SK-N-SH (cell line): ENCODE results near the gene NKX2-2.

Experiments
- EP300 ChIP-seq, 2 experiments: IDR thresholded peaks; 2 replicates each; pipeline versions ENCODE4 v1.4.0 to v1.6.1; 2012; ENCODE audit warnings: borderline replicate concordance in 1 of 2, low read depth in 1 of 2, low read length in 1 of 2
- EZH2phosphoT487 ChIP-seq: fragments of 200-600 bp; sonication (generic); IDR thresholded peaks from 2 replicates; pipeline ENCODE4 v1.6.1; 2017; ENCODE audit warnings: low read depth, mixed run types, mild to moderate bottlenecking, antibody characterized with exemption, moderate library complexity, borderline replicate concordance
- FOXM1 ChIP-seq: IDR thresholded peaks from 2 replicates; pipeline ENCODE4 v1.4.0; 2012; ENCODE audit warnings: low read depth, mild to moderate bottlenecking
- GATA2 ChIP-seq: sonication (generic); formaldehyde crosslinking; IDR thresholded peaks from 2 replicates; pipeline ENCODE4 v1.5.0; 2020; ENCODE audit warnings: mild to moderate bottlenecking, missing genetic modification reagents
- NFIC ChIP-seq: IDR thresholded peaks from 2 replicates; pipeline ENCODE4 v1.4.0; 2012; ENCODE audit warnings: borderline replicate concordance
- NRF1 ChIP-seq: IDR thresholded peaks from 2 replicates; pipeline ENCODE4 v1.6.1; 2012; ENCODE audit warnings: low read depth, mild to moderate bottlenecking, low read length
- POLR2AphosphoS5 ChIP-seq: IDR thresholded peaks from 2 replicates; pipeline ENCODE4 v1.6.1; 2012; ENCODE audit warnings: low read depth, low read length
- RFX5 ChIP-seq: IDR thresholded peaks from 2 replicates; pipeline ENCODE4 v1.6.1; 2012; ENCODE audit warnings: mild to moderate bottlenecking, improper control_type of control experiment, low read length
- TAF1 ChIP-seq: IDR thresholded peaks from 2 replicates; pipeline ENCODE4 v1.6.1; 2012; ENCODE audit warnings: low read depth, mild to moderate bottlenecking, low read length, moderate library complexity, borderline replicate concordance
- TEAD4 ChIP-seq: IDR thresholded peaks from 2 replicates; pipeline ENCODE4 v1.4.0; 2012; ENCODE audit warnings: mild to moderate bottlenecking, borderline replicate concordance; ENCODE audit not compliant: insufficient read depth
- TF ChIP-seq, protein P1 (sequence below): fragments of 200-600 bp; sonication (generic); IDR thresholded peaks from 2 replicates; pipeline ENCODE4 v1.6.1; 2017; ENCODE audit warnings: antibody characterized with exemption, mild to moderate bottlenecking, moderate library complexity
- TF ChIP-seq, protein P2 (sequence below): IDR thresholded peaks from 2 replicates; pipeline ENCODE4 v1.4.0; 2012; ENCODE audit warnings: low read depth

DNA sequence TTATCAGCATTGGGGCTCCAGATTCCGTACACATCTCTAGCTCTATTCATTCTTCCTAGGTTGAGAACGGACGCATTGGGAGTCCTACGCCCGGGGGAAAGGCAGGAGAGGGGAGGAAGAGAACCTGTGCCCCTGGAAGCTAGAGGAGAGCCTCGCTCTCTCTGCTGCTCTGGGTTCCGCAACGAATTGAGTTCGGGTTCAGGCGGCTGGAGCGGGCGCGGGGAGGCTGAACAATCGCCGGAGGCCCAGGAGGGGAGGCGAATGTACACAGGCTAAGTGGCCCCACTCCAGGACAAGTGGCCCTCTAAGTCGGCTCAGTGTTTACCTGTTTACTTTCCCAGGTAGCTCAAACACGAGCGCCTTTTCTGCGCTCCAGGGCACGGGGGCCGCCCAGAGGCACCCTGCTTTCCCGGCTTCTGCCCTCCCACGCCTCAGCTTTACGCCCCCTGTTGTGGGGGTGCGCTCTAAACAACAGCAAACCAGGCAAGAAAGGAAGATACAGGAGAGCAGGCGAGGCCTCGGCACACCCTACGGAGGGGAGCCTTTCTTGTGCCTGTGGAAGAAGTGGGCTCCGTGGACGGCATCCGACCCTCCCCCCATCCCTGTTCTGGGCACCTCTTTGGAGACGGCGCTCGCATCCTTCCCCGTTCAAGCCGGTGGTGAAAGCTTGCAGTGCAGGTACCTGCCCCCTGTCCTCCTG lies 4.6 kb upstream of the NKX2-2 start:
- TF ChIP-seq, protein P1, sequence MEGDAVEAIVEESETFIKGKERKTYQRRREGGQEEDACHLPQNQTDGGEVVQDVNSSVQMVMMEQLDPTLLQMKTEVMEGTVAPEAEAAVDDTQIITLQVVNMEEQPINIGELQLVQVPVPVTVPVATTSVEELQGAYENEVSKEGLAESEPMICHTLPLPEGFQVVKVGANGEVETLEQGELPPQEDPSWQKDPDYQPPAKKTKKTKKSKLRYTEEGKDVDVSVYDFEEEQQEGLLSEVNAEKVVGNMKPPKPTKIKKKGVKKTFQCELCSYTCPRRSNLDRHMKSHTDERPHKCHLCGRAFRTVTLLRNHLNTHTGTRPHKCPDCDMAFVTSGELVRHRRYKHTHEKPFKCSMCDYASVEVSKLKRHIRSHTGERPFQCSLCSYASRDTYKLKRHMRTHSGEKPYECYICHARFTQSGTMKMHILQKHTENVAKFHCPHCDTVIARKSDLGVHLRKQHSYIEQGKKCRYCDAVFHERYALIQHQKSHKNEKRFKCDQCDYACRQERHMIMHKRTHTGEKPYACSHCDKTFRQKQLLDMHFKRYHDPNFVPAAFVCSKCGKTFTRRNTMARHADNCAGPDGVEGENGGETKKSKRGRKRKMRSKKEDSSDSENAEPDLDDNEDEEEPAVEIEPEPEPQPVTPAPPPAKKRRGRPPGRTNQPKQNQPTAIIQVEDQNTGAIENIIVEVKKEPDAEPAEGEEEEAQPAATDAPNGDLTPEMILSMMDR, result no peak
- no peak for TF ChIP-seq FOXM1
- TF ChIP-seq TAF1, result no peak
- no peak for TF ChIP-seq EZH2phosphoT487
- no peak for TF ChIP-seq POLR2AphosphoS5
- TF ChIP-seq, protein P2, sequence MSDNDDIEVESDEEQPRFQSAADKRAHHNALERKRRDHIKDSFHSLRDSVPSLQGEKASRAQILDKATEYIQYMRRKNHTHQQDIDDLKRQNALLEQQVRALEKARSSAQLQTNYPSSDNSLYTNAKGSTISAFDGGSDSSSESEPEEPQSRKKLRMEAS, result no peak
- TF ChIP-seq GATA2 (CRISPR knock-in tag), result no peak
- TF ChIP-seq NFIC, result no peak
- TF ChIP-seq EP300 (IDR thresholded peaks at IDR 0.05; ENCODE audit: borderline replicate concordance in 1 of 2, low read depth in 1 of 2, low read length in 1 of 2), result no peak
- TF ChIP-seq NRF1, result no peak
- no peak for TF ChIP-seq RFX5
- no peak for TF ChIP-seq TEAD4
